SKM-1 treated with dmso at 0.1 percent for 144 hours (cell line): Measurements from ENCODE around the gene SNX8.

ENCODE experiments used
- DNase-seq: peaks from one replicate; lab custom pipeline; 2025; ENCODE audit not compliant: unreplicated experiment; lab: John Stamatoyannopoulos, UW

SNX8 gene

DNA sequence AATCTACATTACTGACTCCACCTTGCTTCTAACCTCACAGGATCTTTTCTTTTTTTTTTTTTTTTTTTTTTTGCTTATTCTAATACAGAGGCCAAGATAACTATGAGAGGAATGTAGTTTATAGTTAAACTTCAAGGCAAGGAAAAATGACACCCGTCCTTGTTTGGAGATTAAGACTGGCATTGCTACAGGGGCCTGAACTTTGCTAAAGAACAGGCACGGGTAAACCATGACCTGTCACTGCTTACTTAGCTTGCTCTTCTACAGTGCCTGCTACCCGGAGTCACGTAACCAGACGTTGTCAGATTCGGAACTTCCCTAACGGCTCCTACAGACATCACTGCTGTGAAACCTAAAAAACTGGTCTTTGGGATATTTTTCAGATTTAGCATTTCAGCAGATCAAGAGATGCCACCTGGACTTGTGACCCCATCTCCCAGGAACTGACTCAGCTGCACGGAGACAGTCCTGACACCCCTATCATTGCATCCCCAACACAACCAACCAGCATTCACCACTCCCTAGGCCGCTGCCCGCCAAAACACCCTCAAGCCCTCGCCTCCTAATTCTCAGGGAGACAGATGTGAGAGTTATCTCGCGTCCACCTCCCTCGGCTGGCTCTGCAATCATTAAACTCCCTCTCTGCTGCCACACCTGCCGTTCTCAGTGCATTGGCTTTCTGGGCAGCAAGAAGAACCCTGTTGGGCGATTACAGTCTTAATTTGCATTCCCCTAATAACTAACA lies 109.0 kb downstream of the SNX8 start:
- DNase-seq = no peak

DNA sequence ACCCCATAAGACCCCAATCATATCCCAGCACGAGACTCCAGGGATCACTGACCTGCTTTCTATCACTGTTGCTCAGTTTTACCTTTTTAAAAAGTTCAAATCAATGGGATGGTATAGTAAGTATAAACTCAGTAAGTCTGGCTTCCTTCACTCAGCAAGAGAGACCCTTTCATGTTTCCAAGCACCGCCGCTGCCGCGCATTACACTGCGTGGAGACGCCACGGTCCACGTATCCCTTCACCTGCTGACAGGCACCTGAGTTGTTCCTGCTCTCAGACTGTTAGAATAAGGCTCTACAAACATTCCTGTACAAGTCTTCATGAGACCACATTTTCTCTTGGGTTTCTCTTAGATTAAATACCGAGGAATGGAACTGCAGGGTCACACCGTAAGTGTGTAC lies 109.8 kb downstream of the SNX8 start:
- DNase-seq = no peak

DNA sequence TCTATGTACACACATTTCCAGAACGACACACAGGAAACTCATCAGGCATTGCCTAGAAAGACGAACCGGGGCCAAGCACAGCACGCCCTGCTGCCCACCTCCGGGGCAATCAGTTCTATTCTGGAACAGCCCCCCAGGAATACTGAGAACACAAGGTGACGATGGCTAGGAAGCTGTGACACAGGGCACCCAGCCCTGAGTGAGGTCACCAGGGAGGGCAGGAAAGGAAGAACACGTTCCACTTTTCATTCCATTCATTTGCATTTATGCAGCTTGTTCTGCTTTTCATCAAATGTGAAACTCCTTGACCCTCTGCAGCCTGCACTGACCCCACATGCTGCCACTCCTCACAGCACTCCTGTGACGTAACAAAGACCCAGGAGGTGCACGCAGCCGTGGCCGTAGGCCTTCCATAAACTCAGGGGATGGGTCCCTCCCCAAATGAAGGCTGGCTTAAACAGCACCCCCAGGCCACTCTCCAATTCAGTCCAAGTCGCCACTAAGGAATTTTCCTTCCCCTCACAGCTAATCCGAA lies 110.4 kb downstream of the SNX8 start:
- no peak for DNase-seq

DNA sequence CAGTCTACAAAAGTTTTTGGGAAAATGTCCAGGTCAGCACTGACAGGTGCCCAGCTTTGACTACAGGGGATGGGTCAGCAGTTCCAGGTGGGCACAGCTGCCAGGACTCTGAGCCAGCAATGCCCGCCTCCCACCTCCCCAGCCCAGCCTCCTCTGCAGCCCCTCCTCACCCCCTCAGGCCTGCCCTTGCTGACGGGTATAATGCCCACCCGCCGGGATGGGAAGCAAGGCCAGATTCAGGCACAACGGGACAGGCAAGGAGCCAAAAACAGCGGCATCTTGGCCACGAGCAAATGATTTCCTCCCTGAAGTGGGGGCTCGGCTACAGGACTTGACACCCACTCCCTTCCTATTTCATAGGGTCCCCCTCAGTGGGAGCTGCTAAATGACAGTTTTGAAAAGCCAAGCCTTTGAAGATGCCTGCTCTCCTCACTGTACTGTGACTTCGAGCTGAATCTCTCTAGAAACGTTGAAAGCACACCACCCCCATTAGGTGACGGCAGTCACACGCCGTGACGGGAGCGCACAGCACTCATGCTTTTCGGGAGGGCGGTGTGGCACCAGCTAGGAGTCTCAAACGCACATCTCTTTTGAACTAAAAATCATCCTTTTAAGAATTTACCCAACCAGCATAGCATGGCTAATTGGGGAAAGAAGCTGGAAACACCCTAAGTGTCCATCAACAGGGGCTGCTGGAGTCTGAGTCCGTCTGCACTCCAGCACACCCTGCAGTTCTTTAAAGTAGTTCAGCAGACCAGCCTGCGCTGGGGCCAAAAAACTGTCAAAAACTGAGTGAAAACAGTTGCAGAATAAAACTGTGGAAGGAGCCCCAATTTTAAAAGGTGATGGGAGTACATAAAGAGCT lies 111.1 kb downstream of the SNX8 start:
- no peak for DNase-seq

DNA sequence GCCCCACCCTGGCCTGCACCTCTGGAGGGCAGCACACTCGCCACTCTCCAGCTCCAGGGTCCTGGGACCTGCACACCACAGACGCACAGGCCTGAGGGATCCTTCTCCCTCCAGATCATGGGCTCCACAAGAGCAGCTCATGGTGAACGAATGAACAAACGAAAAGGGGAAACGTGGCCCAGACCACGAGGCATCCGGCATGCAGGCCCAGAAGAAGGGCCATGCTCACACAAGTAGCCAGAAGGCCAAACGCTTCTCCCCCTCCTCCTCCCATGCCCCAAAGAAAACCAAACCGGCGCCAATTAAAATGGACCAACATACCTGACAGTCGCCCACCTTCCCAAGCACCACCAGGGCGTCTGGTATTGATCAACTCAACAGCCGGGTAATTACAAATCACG lies 111.9 kb downstream of the SNX8 start:
- DNase-seq = no peak
